Endothelial cell of umbilical vein (primary cell): Measurements from ENCODE around the gene S100A13. TPM values are rescaled to one million over a fixed set of nuclear protein-coding genes. Genes with fewer than 3 reads are reported as not detected.

Experiments used
- BruUV-seq: library from RNA; stranded (reverse); fragments of 400-500 nt; replicated peaks from 2 replicates; lab custom pipeline; 2021; lab: Mats Ljungman, UMichigan
- CTCF ChIA-PET: fragments of 300-600, 350-600 bp; sonication (Branson Sonifier 250); formaldehyde crosslinking; loops from one replicate; lab custom pipeline; 2021; ENCODE audit warnings: antibody characterized with exemption, inconsistent platforms; lab: Charles Lee
- POLR2A ChIA-PET: fragments of 300-600, 350-600 bp; sonication (Branson Sonifier 250); formaldehyde crosslinking; loops from one replicate; lab custom pipeline; 2021; ENCODE audit warnings: antibody characterized with exemption, inconsistent platforms; lab: Charles Lee
- DNase-seq: peaks from one replicate; pipeline ENCODE4 v3.0.0-alpha.2; 2011; ENCODE audit warnings: low read depth, low spot score
- FAIRE-seq: peaks from 2 replicates; lab custom pipeline; 2011; peaks lifted over from hg19 to GRCh38; lab: Jason Lieb, UNC
- H2AFZ ChIP-seq: 2 replicates; pipeline ENCODE4 v1.6.0; 2012; ENCODE audit warnings: low read depth, low read length, control low read depth, inconsistent platforms
- H3K27ac ChIP-seq: 2 replicates; pipeline ENCODE4 v1.5.1; 2011; ENCODE audit warnings: low read depth, mild to moderate bottlenecking, control low read depth, low read length, moderate library complexity; ENCODE audit not compliant: insufficient read depth
- H3K27me3 ChIP-seq, 2 experiments: 2 replicates each; pipeline versions ENCODE4 v1.6.0 to v1.6.1; 2011; ENCODE audit warnings: low read length in 2 of 2, mixed read lengths in 1 of 2; ENCODE audit not compliant: control insufficient read depth in 2 of 2, insufficient read depth in 2 of 2
- H3K36me3 ChIP-seq, 2 experiments: 2 replicates in 1 of 2; 3 replicates in 1 of 2; pipeline ENCODE4 v1.5.1; 2011; ENCODE audit warnings: low read length in 2 of 2, mild to moderate bottlenecking in 1 of 2, moderate library complexity in 1 of 2; ENCODE audit not compliant: control insufficient read depth in 2 of 2, insufficient read depth in 2 of 2; ENCODE audit errors: extremely low read depth in 1 of 2
- H3K4me1 ChIP-seq: 3 replicates; pipeline ENCODE4 v1.5.1; 2011; ENCODE audit warnings: mild to moderate bottlenecking, low read length; ENCODE audit not compliant: control insufficient read depth, insufficient read depth; ENCODE audit errors: extremely low read depth
- H3K4me2 ChIP-seq: 2 replicates; pipeline ENCODE4 v1.6.1; 2011; ENCODE audit warnings: low read length, control low read depth, mixed read lengths; ENCODE audit not compliant: insufficient read depth
- H3K4me3 ChIP-seq, 3 experiments: fragments of 200-600 bp in 1 of 3; sonication (generic), shearing (Covaris generic) in 1 of 3; replicated peaks in 1 of 3; 2 replicates each; pipeline ENCODE4 v1.5.1; 2011 to 2016; ENCODE audit warnings: control low read depth in 3 of 3, low read length in 3 of 3, mild to moderate bottlenecking in 2 of 3, inconsistent platforms in 1 of 3, low read depth in 1 of 3, moderate library complexity in 1 of 3; ENCODE audit not compliant: insufficient read depth in 1 of 3
- H3K79me2 ChIP-seq: 2 replicates; pipeline ENCODE4 v1.6.0; 2012; ENCODE audit warnings: low read length, inconsistent platforms; ENCODE audit not compliant: control insufficient read depth, insufficient read depth
- H3K9ac ChIP-seq: replicated peaks from 2 replicates; pipeline ENCODE3; 2011; ENCODE audit warnings: low read length, control low read depth; ENCODE audit not compliant: insufficient read depth; ENCODE audit errors: extremely low read depth
- H3K9me1 ChIP-seq: replicated peaks from 3 replicates; pipeline ENCODE4 v1.6.0; 2011; ENCODE audit warnings: mild to moderate bottlenecking, low read length; ENCODE audit not compliant: control insufficient read depth, insufficient read depth; ENCODE audit errors: extremely low read depth
- H3K9me3 ChIP-seq: replicated peaks from 2 replicates; pipeline ENCODE4 v1.5.1; 2012; ENCODE audit warnings: low read length, inconsistent platforms; ENCODE audit not compliant: control insufficient read depth, insufficient read depth
- H4K20me1 ChIP-seq: replicated peaks from 2 replicates; pipeline ENCODE3; 2011; ENCODE audit warnings: mild to moderate bottlenecking, low read length; ENCODE audit not compliant: control insufficient read depth, insufficient read depth; ENCODE audit errors: extremely low read depth
- EZH2 ChIP-seq: IDR thresholded peaks from 2 replicates; pipeline ENCODE4 v1.6.1; 2012; ENCODE audit warnings: borderline replicate concordance, low read depth, mild to moderate bottlenecking, moderate library complexity, low read length, inconsistent platforms; ENCODE audit not compliant: severe bottlenecking
- FOS ChIP-seq: IDR thresholded peaks from 2 replicates; pipeline ENCODE4 v1.6.1; 2011; ENCODE audit warnings: mild to moderate bottlenecking, low read length, moderate library complexity, borderline replicate concordance; ENCODE audit not compliant: insufficient read depth
- GATA2 ChIP-seq: IDR thresholded peaks from 2 replicates; pipeline ENCODE4 v1.7.0; 2011; ENCODE audit warnings: low read depth, mild to moderate bottlenecking, moderate library complexity, mixed read lengths, low read length; ENCODE audit not compliant: insufficient read length, insufficient read depth
- JUN ChIP-seq: IDR thresholded peaks from 2 replicates; pipeline ENCODE4 v1.6.1; 2011; ENCODE audit warnings: borderline replicate concordance, low read depth; ENCODE audit not compliant: insufficient read length, insufficient read depth
- MYC ChIP-seq: IDR thresholded peaks from one replicate; pipeline ENCODE4 v1.6.1; 2011; ENCODE audit warnings: mild to moderate bottlenecking, low read depth, low read length
- POLR2A ChIP-seq: IDR thresholded peaks from 2 replicates; pipeline ENCODE4 v1.6.1; 2012; ENCODE audit warnings: low read depth, mild to moderate bottlenecking, control low read depth, low read length
- POLR2AphosphoS5 ChIP-seq: IDR thresholded peaks from 2 replicates; pipeline ENCODE4 v1.6.1; 2012; ENCODE audit warnings: low read depth, mild to moderate bottlenecking, control low read depth, low read length, moderate library complexity; ENCODE audit not compliant: insufficient read depth
- dilution Hi-C: fragments of 300-500 bp; cut with MboI; formaldehyde crosslinking; loops from one replicate; pipeline ENCODE4 v1.15.0; 2019; ENCODE audit warnings: low sequenced_read_pairs; ENCODE audit not compliant: extremely low pct_ligation_motif_present
- intact Hi-C: fragments of 100-400 bp; cut with micrococcal nuclease; formaldehyde crosslinking; loops from one replicate; pipeline ENCODE4 v1.10.0; 2022
- polyA plus RNA-seq, 4 experiments: library from polyadenylated mRNA; depleted of rRNA in 3 of 4; stranded (reverse) in 3 of 4; unstranded in 1 of 4; fragments of >200 nt; gene quantifications; 2 replicates each; pipeline versions ENCODE4 v1.2.1 to v1.2.3, GENCODE V29; 2011 to 2012; ENCODE audit warnings: missing spikeins in 1 of 4
- total RNA-seq: library from RNA; stranded (reverse); gene quantifications from 2 replicates; pipeline ENCODE4 v1.2.3, GENCODE V29; 2021
- TF ChIP-seq, protein P1 (sequence below): IDR thresholded peaks from 2 replicates; pipeline ENCODE4 v1.6.1; 2011; ENCODE audit not compliant: insufficient read depth, insufficient read length
- TF ChIP-seq, protein P2 (sequence below), 2 donors: IDR thresholded peaks; 1 replicate in 1 of 2; 2 replicates in 1 of 2; pipeline ENCODE4 v1.5.1; 2011; ENCODE audit warnings: low read length in 2 of 2, mild to moderate bottlenecking in 2 of 2, moderate library complexity in 2 of 2, control low read depth in 1 of 2, inconsistent platforms in 1 of 2, low read depth in 1 of 2; ENCODE audit not compliant: insufficient read depth in 1 of 2; ENCODE audit errors: extremely low read depth in 1 of 2

The S100A13 gene
- total and polyA plus RNA-seq, 2 donors (not counting 3 experiments of a cell fraction or from before 2014, with no cell fraction given): 155 to 360 TPM

DNA sequence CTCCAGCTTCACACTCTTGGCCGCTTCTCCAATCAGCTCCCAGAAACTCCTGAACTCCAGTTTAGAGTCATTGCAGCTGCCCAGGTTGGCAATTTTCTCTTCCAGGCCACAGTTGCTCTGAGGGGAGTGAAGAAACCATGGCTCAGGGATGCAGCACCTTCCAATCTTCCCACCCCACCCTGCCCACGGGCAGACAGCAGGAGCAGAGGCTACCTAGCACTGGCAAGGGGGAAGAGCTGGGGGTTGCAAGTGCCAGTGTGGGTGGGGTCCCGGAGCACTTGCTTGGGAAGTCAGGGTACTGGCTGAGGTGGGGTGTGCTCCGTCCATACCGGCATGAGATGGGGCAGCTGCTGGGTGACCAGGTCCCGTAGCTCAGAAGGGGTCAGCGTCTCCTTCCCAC lies 12.4 kb downstream of the S100A13 start:
- H3K9me1 ChIP-seq: no peaks in the 10 kb centered on the region
- H3K27ac ChIP-seq: no peak overlapping the region
- no TSS peak for BruUV-seq
- ChIA-PET CTCF (interaction anchor here (1.0 to 6.0 kb wide), 7 partner anchors 12 to 104 kb away, joined by 3 to 121 read pairs (median 11); partner anchors contain the start of genes S100A1 and S100A13), POLR2A (interaction anchor here (1.1 to 4.9 kb wide), 3 partner anchors 12 to 19 kb away, joined by 3 to 27 read pairs (median 12); partner anchors contain the start of genes CHTOP and S100A13)
- no peak for DNase-seq
- H3K27me3 ChIP-seq: no peaks in the 10 kb centered on the region
- TF ChIP-seq FOS (no peak), POLR2AphosphoS5 (no peak), POLR2A (no peak), JUN (no peak), EZH2 (no peak), MYC (no peak), GATA2 (no peak)
- TF ChIP-seq, protein P1, sequence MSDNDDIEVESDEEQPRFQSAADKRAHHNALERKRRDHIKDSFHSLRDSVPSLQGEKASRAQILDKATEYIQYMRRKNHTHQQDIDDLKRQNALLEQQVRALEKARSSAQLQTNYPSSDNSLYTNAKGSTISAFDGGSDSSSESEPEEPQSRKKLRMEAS: no peak
- TF ChIP-seq, protein P2, sequence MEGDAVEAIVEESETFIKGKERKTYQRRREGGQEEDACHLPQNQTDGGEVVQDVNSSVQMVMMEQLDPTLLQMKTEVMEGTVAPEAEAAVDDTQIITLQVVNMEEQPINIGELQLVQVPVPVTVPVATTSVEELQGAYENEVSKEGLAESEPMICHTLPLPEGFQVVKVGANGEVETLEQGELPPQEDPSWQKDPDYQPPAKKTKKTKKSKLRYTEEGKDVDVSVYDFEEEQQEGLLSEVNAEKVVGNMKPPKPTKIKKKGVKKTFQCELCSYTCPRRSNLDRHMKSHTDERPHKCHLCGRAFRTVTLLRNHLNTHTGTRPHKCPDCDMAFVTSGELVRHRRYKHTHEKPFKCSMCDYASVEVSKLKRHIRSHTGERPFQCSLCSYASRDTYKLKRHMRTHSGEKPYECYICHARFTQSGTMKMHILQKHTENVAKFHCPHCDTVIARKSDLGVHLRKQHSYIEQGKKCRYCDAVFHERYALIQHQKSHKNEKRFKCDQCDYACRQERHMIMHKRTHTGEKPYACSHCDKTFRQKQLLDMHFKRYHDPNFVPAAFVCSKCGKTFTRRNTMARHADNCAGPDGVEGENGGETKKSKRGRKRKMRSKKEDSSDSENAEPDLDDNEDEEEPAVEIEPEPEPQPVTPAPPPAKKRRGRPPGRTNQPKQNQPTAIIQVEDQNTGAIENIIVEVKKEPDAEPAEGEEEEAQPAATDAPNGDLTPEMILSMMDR (IDR thresholded peaks at IDR 0.05; ENCODE audit: extremely low read depth in 1 of 2, insufficient read depth in 1 of 2, low read depth in 1 of 2, low read length in 2 of 2): no peak
- no peak overlapping the region for H3K4me3 ChIP-seq
- FAIRE-seq: no peak
- H3K4me1 ChIP-seq: peaks cover 12% of the 10 kb centered on the region
- H3K4me2 ChIP-seq: no peak overlapping the region
- intact Hi-C loops (no loop called here), dilution Hi-C loops (no loop called here)
- no peaks in the 10 kb centered on the region for H4K20me1 ChIP-seq
- H3K9ac ChIP-seq: no peak overlapping the region
- H3K9me3 ChIP-seq: no peaks in the 10 kb centered on the region
- peaks cover 0 to 6% of the 10 kb centered on the region in 2 experiments for H3K36me3 ChIP-seq
- no peak overlapping the region for H2AFZ ChIP-seq
- H3K79me2 ChIP-seq: peaks cover 22% of the 10 kb centered on the region
